WTC11 (cell line): ENCODE results near the gene PLCL2. TPM values are rescaled to one million over a fixed set of nuclear protein-coding genes. Genes with fewer than 3 reads are reported as not detected.

ENCODE experiments used
- ATAC-seq: fragments of 200-7000 bp; cut with Tn5 transposase; 2 replicates; pipeline ENCODE4 v1.10.0; 2021; ENCODE audit warnings: mild to moderate bottlenecking, moderate library complexity
- CTCF ChIA-PET: fragments of 300-600 bp; sonication (Branson Sonifier 250); formaldehyde crosslinking; loops from one replicate; lab custom pipeline; 2021; ENCODE audit warnings: antibody characterized with exemption; lab: Charles Lee
- POLR2A ChIA-PET: fragments of 350-600 bp; sonication (Branson Sonifier 250); formaldehyde crosslinking; loops from one replicate; lab custom pipeline; 2021; ENCODE audit warnings: antibody characterized with exemption; lab: Charles Lee
- DNase-seq: peaks from one replicate; pipeline ENCODE4 v3.0.0; 2021; ENCODE audit warnings: low spot score
- H3K27ac Mint-ChIP-seq: 2 replicates; pipeline ENCODE4 v1.8.0; 2021; ENCODE audit warnings: mixed read lengths
- H3K27me3 Mint-ChIP-seq: 2 replicates; pipeline ENCODE4 v1.8.0; 2021; ENCODE audit warnings: low read depth, mild to moderate bottlenecking, moderate library complexity, mixed read lengths
- H3K36me3 Mint-ChIP-seq: 2 replicates; pipeline ENCODE4 v1.8.0; 2021; ENCODE audit warnings: mixed read lengths
- H3K4me1 Mint-ChIP-seq: 2 replicates; pipeline ENCODE4 v1.8.0; 2022; ENCODE audit warnings: mixed read lengths
- H3K4me3 Mint-ChIP-seq: 2 replicates; pipeline ENCODE4 v1.8.0; 2021; ENCODE audit warnings: mild to moderate bottlenecking, moderate library complexity, mixed read lengths
- H3K9me3 Mint-ChIP-seq: 2 replicates; pipeline ENCODE4 v1.8.0; 2021; ENCODE audit warnings: mixed read lengths
- ATF3 ChIP-seq: sonication (generic); formaldehyde crosslinking; conservative IDR thresholded peaks from 2 replicates; pipeline ENCODE4 v1.8.1; 2022; ENCODE audit warnings: mild to moderate bottlenecking, missing genetic modification reagents
- E2F5 ChIP-seq: sonication (generic); formaldehyde crosslinking; IDR thresholded peaks from 2 replicates; pipeline ENCODE4 v1.8.1; 2022; ENCODE audit warnings: mild to moderate bottlenecking, moderate library complexity, missing genetic modification reagents
- EMX1 ChIP-seq: fragments of 250-450 bp; sonication (Bioruptor Pico); IDR thresholded peaks from 2 replicates; pipeline ENCODE4 v1.8.0; 2021; ENCODE audit warnings: mild to moderate bottlenecking
- GABPB1 ChIP-seq: sonication (generic); formaldehyde crosslinking; IDR thresholded peaks from 2 replicates; pipeline ENCODE4 v1.8.1; 2023; ENCODE audit warnings: mild to moderate bottlenecking, missing genetic modification reagents
- GRHL2 ChIP-seq: fragments of 250-450 bp; sonication (Bioruptor Pico); IDR thresholded peaks from 2 replicates; pipeline ENCODE4 v1.8.0; 2022; ENCODE audit warnings: mild to moderate bottlenecking, moderate library complexity; ENCODE audit not compliant: insufficient replicate concordance, severe bottlenecking
- IRF1 ChIP-seq: sonication (generic); formaldehyde crosslinking; IDR thresholded peaks from 2 replicates; pipeline ENCODE4 v1.8.0; 2023; ENCODE audit warnings: missing genetic modification reagents
- IRF2 ChIP-seq: sonication (generic); formaldehyde crosslinking; IDR thresholded peaks from 2 replicates; pipeline ENCODE4 v1.8.0; 2022; ENCODE audit warnings: low read depth, missing genetic modification reagents, borderline replicate concordance
- JAZF1 ChIP-seq: fragments of 250-450 bp; sonication (Bioruptor Pico); IDR thresholded peaks from 2 replicates; pipeline ENCODE4 v1.9.0; 2021; ENCODE audit warnings: moderate library complexity, mild to moderate bottlenecking, inconsistent platforms
- NFATC4 ChIP-seq: fragments of 250-450 bp; sonication (Bioruptor Pico); IDR thresholded peaks from 2 replicates; pipeline ENCODE4 v1.9.0; 2021; ENCODE audit warnings: mild to moderate bottlenecking
- NR2C2 ChIP-seq: sonication (generic); formaldehyde crosslinking; IDR thresholded peaks from 2 replicates; pipeline ENCODE4 v1.8.0; 2022; ENCODE audit warnings: mild to moderate bottlenecking, missing genetic modification reagents
- NR3C1 ChIP-seq: sonication (generic); formaldehyde crosslinking; conservative IDR thresholded peaks from 2 replicates; pipeline ENCODE4 v1.8.1; 2023; ENCODE audit warnings: low read depth, mild to moderate bottlenecking, missing genetic modification reagents
- SMAD3 ChIP-seq: sonication (generic); formaldehyde crosslinking; IDR thresholded peaks from 2 replicates; pipeline ENCODE4 v1.8.0; 2022; ENCODE audit warnings: missing genetic modification reagents, mild to moderate bottlenecking, borderline replicate concordance
- SP1 ChIP-seq: sonication (generic); formaldehyde crosslinking; conservative IDR thresholded peaks from 2 replicates; pipeline ENCODE4 v1.8.1; 2022; ENCODE audit warnings: missing genetic modification reagents
- TCF7 ChIP-seq: sonication (generic); formaldehyde crosslinking; IDR thresholded peaks from 2 replicates; pipeline ENCODE4 v1.8.0; 2022; ENCODE audit warnings: mild to moderate bottlenecking, low read depth, missing genetic modification reagents, moderate library complexity
- USF2 ChIP-seq: sonication (generic); formaldehyde crosslinking; IDR thresholded peaks from 2 replicates; pipeline ENCODE4 v1.8.1; 2023; ENCODE audit warnings: mild to moderate bottlenecking, missing genetic modification reagents, moderate library complexity
- ZBTB43 ChIP-seq: sonication (generic); formaldehyde crosslinking; IDR thresholded peaks from 2 replicates; pipeline ENCODE4 v1.8.1; 2023; ENCODE audit warnings: mild to moderate bottlenecking, missing genetic modification reagents
- ZNF423 ChIP-seq: fragments of 250-450 bp; sonication (Bioruptor Pico); IDR thresholded peaks from 2 replicates; pipeline ENCODE4 v2.1.2; 2022; ENCODE audit warnings: mild to moderate bottlenecking, moderate library complexity
- ZNF425 ChIP-seq: fragments of 250-450 bp; sonication (Bioruptor Pico); conservative IDR thresholded peaks from 2 replicates; pipeline ENCODE4 v1.9.0; 2021; ENCODE audit warnings: mild to moderate bottlenecking
- ZNF512 ChIP-seq: sonication (generic); formaldehyde crosslinking; IDR thresholded peaks from 2 replicates; pipeline ENCODE4 v1.8.1; 2022; ENCODE audit warnings: missing genetic modification reagents, borderline replicate concordance
- total RNA-seq: library from RNA; stranded (reverse); gene quantifications from 3 replicates; pipeline ENCODE4 v1.2.3, GENCODE V29; 2021

The PLCL2 gene
- total RNA-seq, 1 experiment from 2014 or later = 11.8 TPM

- ChIA-PET POLR2A (interaction anchor here (0.5 kb wide), 1 partner anchor 136 kb away, joined by 6 read pairs; no protein-coding TSS in a partner anchor), CTCF (interaction anchor here (3.3 kb wide), 1 partner anchor 143 kb away, joined by 9 read pairs; the partner anchor contains the start of gene PLCL2)
- no peak overlapping the region for H3K4me3 Mint-ChIP-seq
- H3K27me3 Mint-ChIP-seq = no peaks in the 10 kb centered on the region
- H3K4me1 Mint-ChIP-seq = peaks cover 32% of the 10 kb centered on the region
- H3K9me3 Mint-ChIP-seq = no peaks in the 10 kb centered on the region
- H3K27ac Mint-ChIP-seq = no peak overlapping the region
- DNase-seq (no peak), ATAC-seq (no peak)
- TF ChIP-seq ZBTB43 (CRISPR knock-in tag) (no peak), EMX1 (CRISPR knock-in tag) (no peak), SP1 (CRISPR knock-in tag) (no peak)
- no peaks in the 10 kb centered on the region; the same call in 1 of the 2 replicates for H3K36me3 Mint-ChIP-seq
These were observed 142.6 kb downstream of the PLCL2 start for GRCh38 chr3:17027318-17027717.

- ATAC-seq = no peak
- H3K27ac Mint-ChIP-seq = no peak overlapping the region
- no peak for TF ChIP-seq TCF7 (CRISPR knock-in tag)
- TF ChIP-seq JAZF1 (CRISPR knock-in tag) = no peak
- TF ChIP-seq GABPB1 = no peak
- TF ChIP-seq ZNF512 (CRISPR knock-in tag) = no peak
- no peak for TF ChIP-seq IRF1
- no peak for TF ChIP-seq NFATC4 (CRISPR knock-in tag)
- no peak for TF ChIP-seq IRF2 (CRISPR knock-in tag)
- TF ChIP-seq E2F5 (CRISPR knock-in tag) = no peak
- no peak for TF ChIP-seq ATF3 (CRISPR knock-in tag)
- no peak for TF ChIP-seq GRHL2
- no peak for TF ChIP-seq NR3C1 (CRISPR knock-in tag)
- TF ChIP-seq ZNF423 (CRISPR knock-in tag) = no peak
- TF ChIP-seq USF2 = no peak
- TF ChIP-seq NR2C2 (CRISPR knock-in tag) = no peak
- TF ChIP-seq ZNF425 = no peak
- no peak for TF ChIP-seq SMAD3
- H3K4me1 Mint-ChIP-seq = peaks cover 35% of the 10 kb centered on the region
- no peaks in the 10 kb centered on the region; the same call in 1 of the 2 replicates for H3K36me3 Mint-ChIP-seq
- ChIA-PET CTCF (interaction anchor here (0.8 to 3.3 kb wide), 2 partner anchors 144 to 426 kb away, joined by 3 to 9 read pairs; partner anchors contain the start of gene PLCL2), POLR2A (no interaction called here)
- H3K9me3 Mint-ChIP-seq = no peaks in the 10 kb centered on the region
- no peaks in the 10 kb centered on the region for H3K27me3 Mint-ChIP-seq
- no peak overlapping the region for H3K4me3 Mint-ChIP-seq
- DNase-seq = no peak
These were observed 143.6 kb downstream of the PLCL2 start for GRCh38 chr3:17028363-17028762.
